ENCODE measurements around the gene UGP2. TPM values are rescaled to one million over a fixed set of nuclear protein-coding genes. Genes with fewer than 3 reads are reported as not detected.
A peak's percentile ranks its signal among the peaks of the same experiment; 100 is the strongest.

Gene UGP2
- total and polyA plus RNA-seq, 8 donors = 30.0 to 73.4 (median 50.5) TPM

GRCh38 chr2:63891488-63892030 is 49.9 kb downstream of the UGP2 start:
- FAIRE-seq (no peak), DNase-seq (no peak), ATAC-seq (peak in 2 of 4 donors; percentile 13 to 20)
- 56 to 58% methylated on average over 1 of the region's 1 CpG for WGBS, 2 donors
- Histone ChIP-seq H3K4me1 (peaks cover 0 to 16% (median 3%) of the 10 kb centered on the region in 3 donors), H3K27me3 (no peaks in the 10 kb centered on the region), H3K4me3 (no peak overlapping the region), H3K27ac (no peak overlapping the region), H3K9me3 (no peaks in the 10 kb centered on the region), H3K36me3 (peaks cover 0 to 49% (median 9%) of the 10 kb centered on the region in 3 donors)
- intact Hi-C loops (cut with DNase I) = no loop called here
- no peak for TF ChIP-seq CTCF (IDR thresholded peaks at IDR 0.05)

- intact Hi-C loops (cut with DNase I) = no loop called here
- no peak for ATAC-seq
- Histone ChIP-seq H3K4me3 (no peak overlapping the region), H3K36me3 (peaks cover 0 to 41% (median 5%) of the 10 kb centered on the region in 3 donors), H3K4me1 (peaks cover 0 to 16% (median 3%) of the 10 kb centered on the region in 3 donors), H3K9me3 (no peaks in the 10 kb centered on the region), H3K27ac (no peak overlapping the region), H3K27me3 (no peaks in the 10 kb centered on the region)
- 83 to 91% methylated on average over 2 of the region's 2 CpGs for WGBS, 2 donors
- no peak for TF ChIP-seq CTCF (IDR thresholded peaks at IDR 0.05)
- no peak for FAIRE-seq
- DNase-seq = no peak
Observed at GRCh38 chr2:63893163-63893562, 51.5 kb downstream of the UGP2 start.

GRCh38 chr2:63894167-63894566 is 52.5 kb downstream of the UGP2 start:
- peaks cover 0 to 51% (median 10%) of the 10 kb centered on the region in 3 donors for H3K36me3 ChIP-seq
- no peak overlapping the region for H3K4me3 ChIP-seq
- no peak overlapping the region for H3K27ac ChIP-seq
- WGBS, 2 donors = 87 to 100% methylated on average over 1 of the region's 1 CpG
- no peaks in the 10 kb centered on the region for H3K27me3 ChIP-seq
- FAIRE-seq = no peak
- DNase-seq = no peak
- H3K9me3 ChIP-seq = no peaks in the 10 kb centered on the region
- no peak for TF ChIP-seq CTCF (IDR thresholded peaks at IDR 0.05)
- H3K4me1 ChIP-seq = peaks cover 0 to 16% (median 0%) of the 10 kb centered on the region in 3 donors
- no peak for ATAC-seq
- intact Hi-C loops (cut with DNase I) = no loop called here

GRCh38 chr2:63898839-63899238 is 57.1 kb downstream of the UGP2 start:
- intact Hi-C loops (cut with DNase I) = no loop called here
- Histone ChIP-seq H3K27me3 (no peaks in the 10 kb centered on the region), H3K4me3 (no peak overlapping the region), H3K4me1 (no peaks in the 10 kb centered on the region), H3K27ac (no peak overlapping the region), H3K9me3 (peaks cover 0 to 3% (median 0%) of the 10 kb centered on the region in 4 donors), H3K36me3 (peaks cover 0 to 31% (median 5%) of the 10 kb centered on the region in 3 donors)
- FAIRE-seq (no peak), ATAC-seq (no peak), DNase-seq (no peak)
- no peak for TF ChIP-seq CTCF (IDR thresholded peaks at IDR 0.05)
- WGBS, 2 donors = 92 to 98% methylated on average over 5 of the region's 5 CpGs

GRCh38 chr2:63899639-63900038 is 57.9 kb downstream of the UGP2 start:
- DNase-seq = no peak
- ATAC-seq = no peak
- no peak for FAIRE-seq
- intact Hi-C loops (cut with DNase I) = no loop called here
- H3K36me3 ChIP-seq = peaks cover 0 to 23% (median 5%) of the 10 kb centered on the region in 3 donors
- peaks cover 0 to 3% (median 0%) of the 10 kb centered on the region in 4 donors for H3K9me3 ChIP-seq
- no peak overlapping the region for H3K4me3 ChIP-seq
- H3K4me1 ChIP-seq = no peaks in the 10 kb centered on the region
- no peak overlapping the region for H3K27ac ChIP-seq
- H3K27me3 ChIP-seq = no peaks in the 10 kb centered on the region
- TF ChIP-seq CTCF (IDR thresholded peaks at IDR 0.05) = no peak
- WGBS, 2 donors = 96 to 97% methylated on average over 1 of the region's 1 CpG

All from pancreas (tissue), 10 donors.